GM12878 (cell line): ENCODE measurements around the gene SP6. TPM values are rescaled to one million over a fixed set of nuclear protein-coding genes. Genes with fewer than 3 reads are reported as not detected.

Source experiments
- ATAC-seq: fragments of 200-7000 bp; cut with Tn5 transposase; 3 replicates; pipeline ENCODE4 v1.9.1; 2020; ENCODE audit warnings: mild to moderate bottlenecking, moderate library complexity
- BruUV-seq: library from RNA; stranded (reverse); fragments of 400-500 nt; replicated peaks from 2 replicates; lab custom pipeline; 2021; lab: Mats Ljungman, UMichigan
- CTCF ChIA-PET: fragments of 300-600 bp; sonication (Branson Sonifier 250); formaldehyde crosslinking; extraction: SDS; loops from one replicate; lab custom pipeline; 2021; ENCODE audit warnings: inconsistent platforms; lab: Yijun Ruan, JAX
- POLR2A ChIA-PET: fragments of 350-600 bp; formaldehyde crosslinking; extraction: SDS; loops from one replicate; lab custom pipeline; 2021; ENCODE audit warnings: inconsistent platforms; lab: Charles Lee
- RAD21 ChIA-PET: fragments of 300-600 bp; sonication (Branson Sonifier 250); formaldehyde crosslinking; loops from one replicate; lab custom pipeline; 2023; ENCODE audit warnings: antibody characterized with exemption; ENCODE audit not compliant: unreplicated experiment; lab: Charles Lee
- SMC1A ChIA-PET: fragments of 300-600 bp; sonication (Branson Sonifier 250); formaldehyde crosslinking; loops from one replicate; lab custom pipeline; 2023; ENCODE audit not compliant: unreplicated experiment, uncharacterized antibody; lab: Charles Lee
- DNase-seq: peaks from one replicate; pipeline ENCODE4 v3.0.0-alpha.2; 2011; ENCODE audit warnings: low read depth, low spot score
- FAIRE-seq: peaks from 3 replicates; lab custom pipeline; 2011; peaks lifted over from hg19 to GRCh38; lab: Jason Lieb, UNC
- H2AFZ ChIP-seq: 2 replicates; pipeline ENCODE4 v1.6.0; 2011; ENCODE audit warnings: low read depth, low read length, control low read depth; ENCODE audit not compliant: control insufficient read depth
- H3K27ac ChIP-seq: 2 replicates; pipeline ENCODE4 v1.5.1; 2011; ENCODE audit warnings: control low read depth; ENCODE audit not compliant: control insufficient read depth, insufficient read depth
- H3K27me3 ChIP-seq, 2 experiments: replicated peaks in 1 of 2; 2 replicates each; pipeline versions ENCODE4 v1.6.0 to v1.6.1; 2011; ENCODE audit warnings: low read length in 1 of 2; ENCODE audit not compliant: control insufficient read depth in 2 of 2, insufficient read depth in 2 of 2
- H3K36me3 ChIP-seq, 2 experiments: 2 replicates each; pipeline ENCODE4 v1.5.1; 2011; ENCODE audit warnings: low read length in 1 of 2; ENCODE audit not compliant: control insufficient read depth in 2 of 2, insufficient read depth in 2 of 2
- H3K4me1 ChIP-seq: 2 replicates; pipeline ENCODE4 v1.6.1; 2011; ENCODE audit warnings: mild to moderate bottlenecking, low read length, moderate library complexity, mixed read lengths; ENCODE audit not compliant: control insufficient read depth, insufficient read depth
- H3K4me2 ChIP-seq: 2 replicates; pipeline ENCODE4 v1.6.0; 2011; ENCODE audit warnings: control low read depth; ENCODE audit not compliant: control insufficient read depth, insufficient read depth
- H3K4me3 ChIP-seq: fragments of 200-600 bp; sonication (generic); 2 replicates; pipeline ENCODE4 v1.5.1; 2016
- H3K79me2 ChIP-seq: 2 replicates; pipeline ENCODE4 v1.6.0; 2011; ENCODE audit warnings: low read length; ENCODE audit not compliant: control insufficient read depth, insufficient read depth
- H3K9ac ChIP-seq: 2 replicates; pipeline ENCODE4 v1.8.0; 2011; ENCODE audit warnings: low read length, control low read depth, mixed read lengths; ENCODE audit not compliant: control insufficient read depth, insufficient read depth
- H3K9me3 ChIP-seq: replicated peaks from 3 replicates; pipeline ENCODE4 v1.5.1; 2011; ENCODE audit warnings: mild to moderate bottlenecking, low read length; ENCODE audit not compliant: control insufficient read depth, insufficient read depth
- H4K20me1 ChIP-seq: 2 replicates; pipeline ENCODE4 v1.6.0; 2011; ENCODE audit not compliant: control insufficient read depth, insufficient read depth
- BACH1 ChIP-seq: fragments of 450-650 bp; IDR thresholded peaks from 2 replicates; pipeline ENCODE4 v1.6.1; 2017; ENCODE audit warnings: mild to moderate bottlenecking, borderline replicate concordance
- CEBPB ChIP-seq, 2 experiments: fragments of 150-350 bp in 1 of 2; IDR thresholded peaks; 2 replicates each; pipeline ENCODE4 v1.6.1; 2012 to 2014; ENCODE audit warnings: low read depth in 2 of 2, low read length in 2 of 2, borderline replicate concordance in 1 of 2, inconsistent platforms in 1 of 2
- HDAC2 ChIP-seq: fragments of 200-600 bp; sonication (generic); IDR thresholded peaks from 2 replicates; pipeline ENCODE4 v1.6.1; 2017
- RB1 ChIP-seq: fragments of 450-650 bp; formaldehyde crosslinking; IDR thresholded peaks from 2 replicates; pipeline ENCODE4 v1.6.1; 2017; ENCODE audit warnings: mild to moderate bottlenecking, borderline replicate concordance
- TCF12 ChIP-seq: IDR thresholded peaks from 2 replicates; pipeline ENCODE4 v1.6.1; 2011; ENCODE audit warnings: low read depth, mild to moderate bottlenecking, low read length
- ZNF592 ChIP-seq: fragments of 450-650 bp; IDR thresholded peaks from 2 replicates; pipeline ENCODE4 v1.6.1; 2017; ENCODE audit warnings: mild to moderate bottlenecking, moderate library complexity
- WGBS: methylation state at CpG from one replicate; pipeline ENCODE4 v1.1.6; 2016; ENCODE audit warnings: low lambda C conversion rate; ENCODE audit not compliant: insufficient replicate concordance, insufficient coverage; ENCODE audit errors: missing lambda C conversion rate; 5-methylcytosine and 5-hydroxymethylcytosine counted together
- in situ Hi-C: fragments of 300-500 bp; cut with MboI; formaldehyde crosslinking; loops from 9 replicates; pipeline ENCODE4 v1.14.3; 2018; ENCODE audit warnings: mixed read lengths
- intact Hi-C: fragments of 100-400 bp; cut with micrococcal nuclease; formaldehyde crosslinking; loops from one replicate; pipeline ENCODE4 v1.14.2; 2022; ENCODE audit not compliant: unreplicated experiment
- polyA plus RNA-seq, 11 experiments: library from polyadenylated mRNA; depleted of rRNA in 4 of 11; unstranded in 6 of 11; stranded (reverse) in 5 of 11; fragments of >200 nt; fragmentation: Nextera tagmentation in 4 of 11; fragmentation: Illumina TruSeq in 1 of 11; extraction: Ambion mirVana in 4 of 11; extraction: Trizol in 1 of 11; gene quantifications; 1 replicate in 1 of 11; 2 replicates in 10 of 11; pipeline versions ENCODE4 v1.2.1 to v1.2.3, GENCODE V29; 2011 to 2016; ENCODE audit warnings: inconsistent platforms in 2 of 11, missing spikeins in 2 of 11, low read depth in 1 of 11
- total RNA-seq, 4 experiments: library from RNA; depleted of rRNA in 3 of 4; stranded (reverse); fragments of >200 nt in 3 of 4; fragmentation: Illumina TruSeq in 1 of 4; extraction: Trizol in 1 of 4; gene quantifications; 2 replicates each; pipeline versions ENCODE4 v1.2.1 to v1.2.3, GENCODE V29; 2013 to 2021

The SP6 gene
- total and polyA plus RNA-seq, 10 of the 15 experiments (the other 5 are each of a cell fraction or from before 2014, with no cell fraction given), result 0.05 to 0.15 (median 0.06) TPM; not detected in 7

DNA sequence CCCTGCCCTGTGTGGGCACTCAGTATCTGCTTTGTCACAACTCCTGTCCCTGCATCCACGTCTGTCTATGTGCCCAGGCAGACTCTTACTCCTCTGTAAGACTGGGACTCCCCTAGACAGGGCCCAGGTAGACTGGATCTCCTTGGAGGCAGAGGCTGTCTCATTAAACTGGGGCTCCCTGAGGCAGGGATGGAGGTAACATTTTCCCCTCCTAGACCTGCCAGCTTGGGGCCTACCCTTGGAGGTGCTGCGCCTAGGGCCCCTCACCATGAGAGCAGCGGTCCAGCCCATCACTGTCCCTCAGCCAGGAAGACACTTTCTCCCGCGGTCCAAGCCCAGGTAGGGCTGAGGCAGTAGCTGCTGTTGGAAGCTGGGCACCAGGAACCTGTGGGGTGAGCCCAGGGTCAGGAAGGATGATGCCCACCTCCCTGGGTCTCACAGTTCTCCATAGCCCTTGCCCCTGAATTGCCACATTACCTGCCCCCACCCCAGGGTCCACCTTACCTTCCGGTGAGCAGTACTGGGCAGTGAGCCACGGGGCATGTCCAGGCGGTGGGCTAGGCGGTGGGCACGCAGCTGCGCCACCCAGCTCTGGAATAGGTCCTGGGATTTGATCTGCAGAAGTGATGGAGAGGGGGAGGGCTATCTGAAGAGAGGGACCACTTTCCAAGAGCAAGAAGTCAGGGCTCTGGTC, 32.8 kb downstream of the SP6 start:
- RAD21 ChIA-PET, result no interaction called here
- no peaks in the 10 kb centered on the region for H4K20me1 ChIP-seq
- no peak overlapping the region for H3K9ac ChIP-seq
- WGBS, result 89% methylated on average over 11 of the region's 11 CpGs
- SMC1A ChIA-PET, result no interaction called here
- no TSS peak for BruUV-seq
- CTCF ChIA-PET, result no interaction called here
- H3K4me1 ChIP-seq, result peaks cover 10% of the 10 kb centered on the region
- no peak overlapping the region for H3K4me3 ChIP-seq
- peaks cover 3 to 11% of the 10 kb centered on the region in 2 experiments; a peak in 3 of 4 replicates for H3K36me3 ChIP-seq
- in situ Hi-C loops, result no loop called here
- POLR2A ChIA-PET, result no interaction called here
- DNase-seq (no peak), ATAC-seq (no peak), FAIRE-seq (no peak)
- H3K4me2 ChIP-seq, result no peak overlapping the region
- peaks cover 7% of the 10 kb centered on the region; the same call in 1 of the 2 replicates for H3K79me2 ChIP-seq
- H2AFZ ChIP-seq, result no peak overlapping the region
- intact Hi-C loops, result no loop called here
- H3K27ac ChIP-seq, result no peak overlapping the region
- H3K27me3 ChIP-seq, result no peaks in the 10 kb centered on the region
- TF ChIP-seq TCF12 (no peak), RB1 (no peak)
- H3K9me3 ChIP-seq, result no peaks in the 10 kb centered on the region

DNA sequence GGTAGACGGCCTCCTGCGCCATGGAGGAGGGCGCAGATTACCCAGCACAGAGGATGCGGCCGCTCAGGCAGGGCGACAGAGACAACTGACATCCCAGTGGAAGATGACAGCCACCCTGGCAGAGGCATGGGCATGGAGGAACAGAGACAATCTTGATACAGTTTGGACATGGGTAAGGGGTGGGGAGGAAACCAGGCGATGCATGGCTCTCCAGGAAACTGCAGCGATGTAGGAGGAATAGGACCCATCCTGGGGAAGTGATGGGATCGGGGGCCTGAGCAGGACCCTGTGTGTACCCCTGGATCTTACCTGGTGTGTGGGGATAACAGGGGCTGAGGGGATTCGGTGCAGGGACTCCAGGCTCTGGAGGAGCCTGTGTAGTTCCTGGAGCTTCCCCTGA, 34.0 kb downstream of the SP6 start:
- FAIRE-seq (no peak), ATAC-seq (no peak), DNase-seq (no peak)
- ChIA-PET RAD21 (no interaction called here), SMC1A (no interaction called here), CTCF (interaction anchor here (0.7 kb wide), 1 partner anchor 12 kb away, joined by 4 read pairs; no protein-coding TSS in a partner anchor), POLR2A (interaction anchor here (0.5 kb wide), 1 partner anchor 699 kb away, joined by 3 read pairs; no protein-coding TSS in a partner anchor)
- no peak overlapping the region for H3K4me3 ChIP-seq
- intact Hi-C loops, result no loop called here
- H3K36me3 ChIP-seq, result peaks cover 3 to 11% of the 10 kb centered on the region in 2 experiments; a peak in 3 of 4 replicates
- no peaks in the 10 kb centered on the region for H3K9me3 ChIP-seq
- in situ Hi-C loops, result no loop called here
- peaks cover 6% of the 10 kb centered on the region for H3K4me1 ChIP-seq
- peaks cover 7% of the 10 kb centered on the region; the same call in 1 of the 2 replicates for H3K79me2 ChIP-seq
- WGBS, result 99% methylated on average over 10 of the region's 10 CpGs
- TF ChIP-seq CEBPB (IDR thresholded peaks at IDR 0.05; ENCODE audit: borderline replicate concordance in 1 of 2, low read depth in 2 of 2, low read length in 2 of 2) (no peak), ZNF592 (no peak), BACH1 (no peak), HDAC2 (no peak)
- H2AFZ ChIP-seq, result no peak overlapping the region
- H3K9ac ChIP-seq, result no peak overlapping the region
- H3K27me3 ChIP-seq, result no peaks in the 10 kb centered on the region
- H3K4me2 ChIP-seq, result no peak overlapping the region
- H4K20me1 ChIP-seq, result no peaks in the 10 kb centered on the region
- H3K27ac ChIP-seq, result no peak overlapping the region
- no TSS peak for BruUV-seq
